Mucosa of descending colon (tissue), 3 donors: ENCODE data around the gene SS18L1. TPM values are rescaled to one million over a fixed set of nuclear protein-coding genes. Genes with fewer than 3 reads are reported as not detected.
A peak's percentile ranks its signal among the peaks of the same experiment; 100 is the strongest.

Source experiments
- ATAC-seq: fragments of 200-7000 bp; cut with Tn5 transposase; one replicate; pipeline ENCODE4 v1.9.1; 2020; ENCODE audit warnings: mild to moderate bottlenecking, moderate library complexity
- DNase-seq, 3 donors: peaks; one replicate each; pipeline ENCODE4 v3.0.0-alpha.2; 2020
- H3K36me3 ChIP-seq: fragments of 200-600 bp; one replicate; pipeline ENCODE4 v1.8.0; 2021; ENCODE audit warnings: low read depth, mild to moderate bottlenecking
- H3K4me1 ChIP-seq: fragments of 200-600 bp; one replicate; pipeline ENCODE4 v1.8.0; 2021; ENCODE audit warnings: low read depth, mild to moderate bottlenecking
- H3K4me3 ChIP-seq: fragments of 200-600 bp; one replicate; pipeline ENCODE4 v1.8.0; 2021; ENCODE audit warnings: mild to moderate bottlenecking
- H3K9me3 ChIP-seq: fragments of 200-600 bp; one replicate; pipeline ENCODE4 v1.8.0; 2021; ENCODE audit warnings: mild to moderate bottlenecking
- CTCF ChIP-seq: fragments of 200-600 bp; IDR thresholded peaks from one replicate; pipeline ENCODE4 v1.8.0; 2022; ENCODE audit warnings: antibody characterized with exemption, mild to moderate bottlenecking
- intact Hi-C, 2 donors: fragments of 100-400 bp; cut with DNase I in 1 of 2; cut with micrococcal nuclease in 1 of 2; formaldehyde crosslinking; loops; one replicate each; pipeline versions ENCODE4 v1.11.0 to v1.11.1; 2022; cut with DNase I, micrococcal nuclease
- long read RNA-seq, 2 donors: library from polyadenylated mRNA; unstranded; transcript quantifications; one replicate each; pipeline ENCODE4 v2.0.0, GENCODE V29; 2019 to 2021
- total RNA-seq, 3 donors: library from RNA; stranded (reverse); fragmentation: NEBNext Ultra II Directional in 2 of 3; extraction: Animal tissue kit (Norgen Biotek cat#: 25700) in 2 of 3; gene quantifications; one replicate each; pipeline versions ENCODE4 v1.2.1 to v1.2.4, GENCODE V29; 2021 to 2023
- donor health status: DM: no; HTN: no; CAD: no; lungs with moderate emphysema.
- donor health status: DM: no; HTN: no; CAD: no.
- donor health status: DM: no; HTN: yes; CAD: no.

The SS18L1 gene
- 10 to 100 TPM; 13.2 to 16.0 (median 14.4) TPM for total RNA-seq
- long read RNA-seq, donor 1, partial matches to known transcripts: 2 of 4 reads
- long read RNA-seq, donor 1, other reads (novel, unspliced or antisense): 2 of 4 reads
- long read RNA-seq, donor 2, partial matches to known transcripts: 0 of 1 reads
- long read RNA-seq, donor 2, other reads (novel, unspliced or antisense): 1 of 1 reads

- Histone ChIP-seq H3K4me1 (peaks cover 20% of the 10 kb centered on the region), H3K36me3 (peaks cover 7% of the 10 kb centered on the region), H3K9me3 (no peaks in the 10 kb centered on the region), H3K4me3 (peak within 1 kb of the TSS; percentile 95)
- peak; percentile 85 to 92 (median 92) for DNase-seq
- TF ChIP-seq CTCF: no peak
- intact Hi-C loops: loop anchor here in 1 of 2 donors (5.0 to 10.0 kb wide), 2 partner anchors 81 to 129 kb away; no protein-coding TSS in a partner anchor
- ATAC-seq: peak; percentile 94
Observed at GRCh38 chr20:62143081-62143956, at the start of gene SS18L1, which contains the start of gene PSMA7. TSS of gene SS18L1 (plus strand) at chr20:62143769. CDS start at chr20:62143821, 52 bp downstream. TSS of gene PSMA7 (minus strand) at chr20:62143394. CDS start at chr20:62143303, 91 bp downstream.

GRCh38 chr20:62096421-62097380 lies 46.9 kb upstream of the SS18L1 start:
- Histone ChIP-seq H3K4me1 (no peaks in the 10 kb centered on the region), H3K9me3 (no peaks in the 10 kb centered on the region), H3K4me3 (no peak overlapping the region), H3K36me3 (no peaks in the 10 kb centered on the region)
- ATAC-seq: no peak
- DNase-seq: no peak
- TF ChIP-seq CTCF: no peak
- intact Hi-C loops: no loop called here

GRCh38 chr20:62097881-62098407 lies 45.6 kb upstream of the SS18L1 start:
- H3K9me3 ChIP-seq: no peaks in the 10 kb centered on the region
- intact Hi-C loops: no loop called here
- H3K36me3 ChIP-seq: no peaks in the 10 kb centered on the region
- no peaks in the 10 kb centered on the region for H3K4me1 ChIP-seq
- DNase-seq: no peak
- TF ChIP-seq CTCF: no peak
- no peak for ATAC-seq
- no peak overlapping the region for H3K4me3 ChIP-seq

GRCh38 chr20:62101078-62101477 lies 42.5 kb upstream of the SS18L1 start:
- no peak for DNase-seq
- no peak for TF ChIP-seq CTCF
- intact Hi-C loops: no loop called here
- ATAC-seq: no peak
- Histone ChIP-seq H3K4me3 (no peak overlapping the region), H3K4me1 (peaks cover 11% of the 10 kb centered on the region), H3K9me3 (peaks cover 3% of the 10 kb centered on the region), H3K36me3 (no peaks in the 10 kb centered on the region)
